CD4-positive, alpha-beta T cell treated with Interleukin-15 for 4 hours (primary cell): ENCODE measurements around the gene CYP4F12.

Experiments
- DNase-seq: peaks from one replicate; pipeline ENCODE4 v3.0.0-alpha.2; 2020; ENCODE audit warnings: low spot score

Gene CYP4F12

GRCh38 chr19:15715642-15716041 lies 42.8 kb downstream of the CYP4F12 start:
- no peak for DNase-seq

GRCh38 chr19:15717809-15718208 lies 44.9 kb downstream of the CYP4F12 start:
- DNase-seq: no peak

GRCh38 chr19:15721268-15721667 lies 48.4 kb downstream of the CYP4F12 start:
- no peak for DNase-seq

GRCh38 chr19:15722956-15723355 lies 50.1 kb downstream of the CYP4F12 start:
- no peak for DNase-seq

- no peak for DNase-seq
Measured at GRCh38 chr19:15727724-15728123, 54.8 kb downstream of the CYP4F12 start, which contains the start of gene OR10H2. TSS of gene OR10H2 (plus strand) at chr19:15728024. CDS start at chr19:15728044, 20 bp downstream.

- no peak for DNase-seq
Measured at GRCh38 chr19:15730538-15730937, 57.7 kb downstream of the CYP4F12 start.

GRCh38 chr19:15732388-15732787 lies 59.5 kb downstream of the CYP4F12 start:
- DNase-seq: no peak

- no peak for DNase-seq
Measured at GRCh38 chr19:15733895-15734294, 61.0 kb downstream of the CYP4F12 start.

GRCh38 chr19:15737722-15738121 lies 64.8 kb downstream of the CYP4F12 start, which contains the start of gene OR10H3:
TSS of gene OR10H3 (plus strand) at chr19:15737985. CDS start at chr19:15741393, 3,408 bp downstream.
- DNase-seq: no peak

- DNase-seq: no peak
Measured at GRCh38 chr19:15740785-15741184, 67.9 kb downstream of the CYP4F12 start.
